Mesenchymal stem cell (in vitro differentiated cells and primary cell): ENCODE data around the gene MRM1.

ENCODE experiments used
- DNase-seq: peaks from one replicate; pipeline ENCODE4 v3.0.0-alpha.2; 2013
- H2AFZ ChIP-seq: one replicate; pipeline ENCODE4 v1.6.1; 2013; ENCODE audit warnings: low read depth, mild to moderate bottlenecking, control low read depth, inconsistent platforms, low read length, moderate library complexity
- H2AK5ac ChIP-seq: 2 replicates; pipeline ENCODE4 v1.6.1; 2013; ENCODE audit warnings: low read length, moderate library complexity, mild to moderate bottlenecking, inconsistent platforms; ENCODE audit not compliant: severe bottlenecking
- H2BK120ac ChIP-seq: one replicate; pipeline ENCODE4 v1.6.1; 2013; ENCODE audit warnings: low read depth, mild to moderate bottlenecking, inconsistent platforms, low read length, moderate library complexity
- H2BK12ac ChIP-seq, 2 experiments: one replicate each; pipeline ENCODE4 v1.6.1; 2013; ENCODE audit warnings: inconsistent platforms in 2 of 2, low read length in 2 of 2, mild to moderate bottlenecking in 2 of 2, moderate library complexity in 2 of 2, control low read depth in 1 of 2
- H2BK15ac ChIP-seq: one replicate; pipeline ENCODE4 v1.6.1; 2013; ENCODE audit warnings: mild to moderate bottlenecking, low read depth, inconsistent platforms; ENCODE audit not compliant: poor library complexity, severe bottlenecking
- H2BK5ac ChIP-seq: 2 replicates; pipeline ENCODE4 v1.6.1; 2013; ENCODE audit warnings: low read depth, mild to moderate bottlenecking, low read length, control low read depth, inconsistent platforms; ENCODE audit not compliant: poor library complexity, severe bottlenecking
- H3K14ac ChIP-seq, 2 experiments: one replicate each; pipeline ENCODE4 v1.6.1; 2013; ENCODE audit warnings: inconsistent platforms in 2 of 2, low read length in 2 of 2, control low read depth in 1 of 2, mild to moderate bottlenecking in 1 of 2, moderate library complexity in 1 of 2
- H3K18ac ChIP-seq, 2 experiments: one replicate each; pipeline ENCODE4 v1.6.1; 2013; ENCODE audit warnings: inconsistent platforms in 2 of 2, low read length in 2 of 2, control low read depth in 1 of 2, low read depth in 1 of 2, mild to moderate bottlenecking in 1 of 2
- H3K23ac ChIP-seq, 2 experiments: one replicate each; pipeline ENCODE4 v1.6.1; 2013; ENCODE audit warnings: inconsistent platforms in 2 of 2, low read length in 2 of 2, mild to moderate bottlenecking in 2 of 2, moderate library complexity in 2 of 2, control low read depth in 1 of 2
- H3K27ac ChIP-seq: 2 replicates; pipeline ENCODE4 v1.5.1; 2013; ENCODE audit warnings: mild to moderate bottlenecking, moderate library complexity, low read length, control low read depth, inconsistent platforms; ENCODE audit not compliant: poor library complexity, severe bottlenecking
- H3K27me3 ChIP-seq, 2 experiments: 2 replicates each; pipeline versions ENCODE4 v1.6.1 to v1.7.0; 2013; ENCODE audit warnings: low read length in 2 of 2, mild to moderate bottlenecking in 2 of 2, moderate library complexity in 2 of 2, control low read depth in 1 of 2, inconsistent platforms in 1 of 2; ENCODE audit not compliant: control insufficient read depth in 1 of 2, insufficient read depth in 1 of 2
- H3K36me3 ChIP-seq, 2 experiments: 2 replicates each; pipeline versions ENCODE4 v1.6.1 to v1.7.0; 2013; ENCODE audit warnings: low read length in 2 of 2, control low read depth in 1 of 2, inconsistent platforms in 1 of 2, low read depth in 1 of 2, mild to moderate bottlenecking in 1 of 2; ENCODE audit not compliant: insufficient read depth in 2 of 2, control insufficient read depth in 1 of 2
- H3K4ac ChIP-seq, 2 experiments: one replicate each; pipeline ENCODE4 v1.6.1; 2013; ENCODE audit warnings: inconsistent platforms in 2 of 2, low read length in 2 of 2, mild to moderate bottlenecking in 2 of 2, moderate library complexity in 2 of 2, control low read depth in 1 of 2, low read depth in 1 of 2
- H3K4me1 ChIP-seq: 2 replicates; pipeline ENCODE4 v1.6.1; 2013; ENCODE audit warnings: low read depth, low read length, control low read depth; ENCODE audit not compliant: control insufficient read depth, insufficient read depth
- H3K4me2 ChIP-seq: 2 replicates; pipeline ENCODE4 v1.6.1; 2013; ENCODE audit warnings: low read length, mild to moderate bottlenecking, inconsistent platforms; ENCODE audit not compliant: poor library complexity, severe bottlenecking
- H3K4me3 ChIP-seq, 2 experiments: 2 replicates each; pipeline versions ENCODE4 v1.5.1 to v1.7.0; 2013; ENCODE audit warnings: low read length in 2 of 2, mild to moderate bottlenecking in 2 of 2, control low read depth in 1 of 2, low read depth in 1 of 2; ENCODE audit not compliant: insufficient read depth in 1 of 2
- H3K79me1 ChIP-seq: replicated peaks from 2 replicates; pipeline ENCODE4 v1.6.1; 2013; ENCODE audit warnings: mild to moderate bottlenecking, control low read depth, low read length, inconsistent platforms; ENCODE audit not compliant: poor library complexity, severe bottlenecking
- H3K9ac ChIP-seq: 2 replicates; pipeline ENCODE4 v1.7.0; 2013; ENCODE audit warnings: mild to moderate bottlenecking, low read length, moderate library complexity
- H3K9me3 ChIP-seq: 2 replicates; pipeline ENCODE4 v1.7.0; 2013; ENCODE audit warnings: mild to moderate bottlenecking, low read length; ENCODE audit not compliant: control insufficient read depth
- H4K8ac ChIP-seq: one replicate; pipeline ENCODE4 v1.6.1; 2013; ENCODE audit warnings: inconsistent platforms, mild to moderate bottlenecking, low read length, moderate library complexity
- H4K91ac ChIP-seq: one replicate; pipeline ENCODE4 v1.6.1; 2013; ENCODE audit warnings: mild to moderate bottlenecking, low read length, inconsistent platforms
- WGBS: methylation state at CpG from one replicate; pipeline ENCODE4 v1.1.7; 2013; ENCODE audit warnings: mixed read lengths; 5-methylcytosine and 5-hydroxymethylcytosine counted together

Gene MRM1

DNA sequence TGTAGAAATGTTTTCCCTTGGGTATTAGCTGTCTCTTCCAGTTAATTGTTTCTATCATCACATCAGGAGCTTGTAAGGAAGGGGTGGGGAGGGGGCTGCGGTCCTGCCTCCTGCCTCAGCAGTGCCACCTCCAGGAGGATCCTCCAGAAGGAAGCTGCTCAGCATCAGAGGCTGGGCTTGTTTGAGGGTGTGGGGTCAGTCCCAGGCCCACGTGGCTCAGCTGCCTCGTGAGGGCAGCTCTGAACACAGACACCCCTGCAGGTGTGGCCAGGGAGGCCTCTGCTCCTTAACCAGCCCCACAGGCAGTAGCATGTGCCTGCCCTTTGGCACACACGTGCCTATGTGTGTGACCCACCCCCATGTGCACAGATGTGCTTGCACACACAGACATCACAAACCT is 46.3 kb downstream of the MRM1 start:
- peak overlapping the region in 1 of 2 experiments; percentile 77 for H3K14ac ChIP-seq
- no peak overlapping the region for H3K9ac ChIP-seq
- H3K4me2 ChIP-seq: no peak overlapping the region
- no peak overlapping the region for H2BK120ac ChIP-seq
- H3K27ac ChIP-seq: no peak overlapping the region
- no peak overlapping the region for H2BK15ac ChIP-seq
- no peak overlapping the region for H4K91ac ChIP-seq
- peaks cover 88 to 89% of the 10 kb centered on the region in 2 experiments for H3K27me3 ChIP-seq
- no peak overlapping the region for H2AK5ac ChIP-seq
- H2AFZ ChIP-seq: no peak overlapping the region
- no peak overlapping the region for H2BK12ac ChIP-seq
- H3K4ac ChIP-seq: no peak overlapping the region
- H3K23ac ChIP-seq: no peak overlapping the region
- H3K4me1 ChIP-seq: no peaks in the 10 kb centered on the region
- no peaks in the 10 kb centered on the region for H3K36me3 ChIP-seq
- WGBS: 30% methylated on average over 4 of the region's 4 CpGs
- no peak overlapping the region for H4K8ac ChIP-seq
- H3K4me3 ChIP-seq: no peak overlapping the region
- no peak for DNase-seq
- H3K79me1 ChIP-seq: no peaks in the 10 kb centered on the region
- H3K9me3 ChIP-seq: no peaks in the 10 kb centered on the region
- no peak overlapping the region for H2BK5ac ChIP-seq
- no peak overlapping the region for H3K18ac ChIP-seq

DNA sequence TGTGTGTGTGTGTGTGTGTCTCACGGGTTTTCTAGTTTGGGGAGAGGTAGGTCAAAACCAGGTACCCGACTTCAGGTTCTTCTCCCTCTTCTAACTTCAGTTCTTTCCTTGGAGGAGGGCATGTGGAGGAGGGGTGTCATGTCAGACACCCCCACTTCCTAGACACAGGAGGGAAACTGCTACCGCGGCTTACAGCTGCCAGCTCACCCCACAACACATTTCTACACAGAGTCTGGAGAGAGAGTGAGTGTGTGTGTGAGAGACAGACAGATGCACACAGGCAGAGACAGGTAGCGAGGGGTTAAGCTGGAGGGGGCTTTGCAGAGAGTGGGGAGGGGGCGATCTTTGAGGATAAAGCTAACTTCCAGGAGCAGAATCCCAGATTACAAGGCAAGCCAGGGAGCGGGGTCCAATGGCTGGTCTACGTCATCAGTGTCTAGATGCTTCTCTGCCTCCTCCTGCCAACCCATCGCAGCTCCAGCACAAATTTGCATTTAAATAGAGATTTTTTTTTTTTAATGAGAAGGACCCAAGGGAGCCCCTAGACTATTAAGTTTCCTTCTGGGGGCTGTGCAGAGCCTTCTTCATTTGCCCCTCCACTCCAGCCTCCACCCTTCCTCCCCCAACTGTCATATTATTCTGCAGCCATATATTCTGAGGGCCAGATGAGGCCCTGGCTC is 48.9 kb downstream of the MRM1 start:
- Histone ChIP-seq H3K4me2 (no peak overlapping the region), H3K9me3 (no peaks in the 10 kb centered on the region), H3K4ac (no peak overlapping the region), H2BK12ac (no peak overlapping the region), H3K9ac (no peak overlapping the region), H3K79me1 (no peaks in the 10 kb centered on the region), H3K4me3 (no peak overlapping the region), H4K91ac (no peak overlapping the region), H2BK5ac (no peak overlapping the region), H3K23ac (peak overlapping the region in 1 of 2 experiments; percentile 41), H4K8ac (no peak overlapping the region), H3K27me3 (peaks cover 78 to 79% of the 10 kb centered on the region in 2 experiments), H2BK15ac (no peak overlapping the region), H3K27ac (no peak overlapping the region), H2AFZ (no peak overlapping the region), H3K4me1 (no peaks in the 10 kb centered on the region), H3K14ac (no peak overlapping the region), H3K36me3 (no peaks in the 10 kb centered on the region), H2BK120ac (no peak overlapping the region), H2AK5ac (no peak overlapping the region), H3K18ac (no peak overlapping the region)
- no peak for DNase-seq
- 62% methylated on average over 4 of the region's 9 CpGs for WGBS

DNA sequence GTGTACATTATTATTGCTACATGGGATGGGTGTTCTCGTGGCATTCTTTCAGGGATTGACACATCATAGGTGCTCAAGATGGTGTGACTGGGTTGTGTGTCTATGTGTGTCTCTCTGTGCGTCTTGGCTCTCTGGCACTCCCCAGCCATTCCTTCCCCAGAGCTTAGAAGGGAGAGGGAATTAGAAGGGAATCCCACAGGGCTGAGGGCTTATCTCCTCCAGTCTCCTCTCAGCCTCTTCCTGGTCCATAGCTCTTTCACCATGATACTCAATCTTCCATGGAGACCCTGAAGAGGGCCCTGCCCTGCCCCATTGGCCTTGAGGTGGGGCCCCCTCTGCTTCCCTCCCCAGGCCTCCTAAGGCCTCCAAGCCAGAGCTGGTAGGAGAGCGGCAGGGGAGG is 52.0 kb downstream of the MRM1 start:
- Histone ChIP-seq H3K4ac (no peak overlapping the region), H3K27me3 (peaks cover 69 to 78% of the 10 kb centered on the region in 2 experiments), H3K9ac (no peak overlapping the region), H3K36me3 (no peaks in the 10 kb centered on the region), H2AFZ (no peak overlapping the region), H3K4me1 (peaks cover 12% of the 10 kb centered on the region), H2BK15ac (no peak overlapping the region), H3K79me1 (no peaks in the 10 kb centered on the region), H3K27ac (no peak overlapping the region), H4K91ac (no peak overlapping the region), H3K14ac (no peak overlapping the region), H2AK5ac (no peak overlapping the region), H2BK12ac (no peak overlapping the region), H3K9me3 (no peaks in the 10 kb centered on the region), H3K4me3 (no peak overlapping the region), H4K8ac (no peak overlapping the region), H3K4me2 (no peak overlapping the region), H3K23ac (no peak overlapping the region), H2BK5ac (no peak overlapping the region), H3K18ac (no peak overlapping the region), H2BK120ac (no peak overlapping the region)
- 89% methylated on average over 3 of the region's 3 CpGs for WGBS
- no peak for DNase-seq

DNA sequence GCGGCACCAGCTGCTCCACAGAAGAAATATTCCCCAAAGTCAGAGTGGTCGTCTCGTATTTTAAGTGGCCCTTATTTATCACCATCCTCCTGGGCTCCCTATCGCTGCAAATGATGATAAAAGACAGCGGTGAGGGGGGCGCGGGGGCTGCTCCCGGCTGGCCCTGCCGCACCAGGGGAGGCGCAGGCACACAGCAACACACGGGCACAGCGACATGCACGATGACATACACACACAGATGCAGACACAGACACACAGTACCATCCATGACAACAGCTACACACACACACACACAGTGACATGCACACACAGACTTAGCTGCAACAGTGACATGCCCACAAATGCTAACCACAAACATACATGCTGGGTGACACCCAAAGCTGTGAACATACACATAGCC is 52.5 kb downstream of the MRM1 start:
- 75% methylated on average over 13 of the region's 13 CpGs for WGBS

More for the DNA sequence above, 52.5 kb downstream of the MRM1 start:
- Histone ChIP-seq H3K18ac (no peak overlapping the region), H3K4ac (no peak overlapping the region), H3K9ac (no peak overlapping the region), H3K4me2 (no peak overlapping the region), H3K4me3 (no peak overlapping the region), H3K4me1 (peaks cover 12% of the 10 kb centered on the region), H3K27ac (no peak overlapping the region), H3K9me3 (no peaks in the 10 kb centered on the region), H4K91ac (no peak overlapping the region), H3K36me3 (no peaks in the 10 kb centered on the region), H3K79me1 (no peaks in the 10 kb centered on the region), H4K8ac (no peak overlapping the region), H2BK15ac (no peak overlapping the region), H2BK12ac (no peak overlapping the region), H2AFZ (no peak overlapping the region), H2AK5ac (no peak overlapping the region), H2BK5ac (no peak overlapping the region), H3K23ac (no peak overlapping the region), H3K27me3 (peaks cover 69 to 78% of the 10 kb centered on the region in 2 experiments), H3K14ac (peak overlapping the region in 1 of 2 experiments; percentile 86), H2BK120ac (no peak overlapping the region)
- DNase-seq: no peak
